Measurements from ENCODE around the gene AK5. TPM values are rescaled to one million over a fixed set of nuclear protein-coding genes. Genes with fewer than 3 reads are reported as not detected.

AK5 gene
- total and polyA plus RNA-seq, 8 donors = 0.11 to 0.87 (median 0.28) TPM; not detected in 1

DNA sequence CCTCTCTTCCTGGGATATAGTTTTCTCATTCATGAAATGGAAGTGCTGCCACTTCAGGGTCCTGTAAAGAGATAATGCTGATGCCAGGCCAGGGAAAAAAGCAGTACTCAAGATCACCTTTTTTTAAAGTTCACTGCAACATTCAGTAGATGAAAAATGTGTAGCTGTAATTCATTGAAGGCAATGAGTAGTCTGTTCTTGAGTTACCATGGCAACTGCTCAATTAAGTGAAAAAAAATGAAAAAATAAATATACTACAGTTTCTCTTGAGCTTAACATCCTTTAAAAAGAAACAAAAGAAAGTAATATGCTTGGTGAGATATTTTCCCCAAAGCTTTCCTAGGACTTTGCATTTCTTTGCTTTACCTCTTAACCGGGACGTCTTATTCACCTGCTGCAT is 183.3 kb downstream of the AK5 start:
- H3K27me3 ChIP-seq = no peaks in the 10 kb centered on the region
- no peak overlapping the region for H3K4me3 ChIP-seq
- no peaks in the 10 kb centered on the region for H3K9me3 ChIP-seq
- DNase-seq (no peak), FAIRE-seq (no peak), ATAC-seq (no peak)
- WGBS, 2 donors = 74 to 78% methylated on average over 2 of the region's 2 CpGs
- no peaks in the 10 kb centered on the region for H3K36me3 ChIP-seq
- H3K27ac ChIP-seq = no peak overlapping the region
- H3K4me1 ChIP-seq = no peaks in the 10 kb centered on the region
- intact Hi-C loops (cut with DNase I) = no loop called here
- TF ChIP-seq, protein P1, sequence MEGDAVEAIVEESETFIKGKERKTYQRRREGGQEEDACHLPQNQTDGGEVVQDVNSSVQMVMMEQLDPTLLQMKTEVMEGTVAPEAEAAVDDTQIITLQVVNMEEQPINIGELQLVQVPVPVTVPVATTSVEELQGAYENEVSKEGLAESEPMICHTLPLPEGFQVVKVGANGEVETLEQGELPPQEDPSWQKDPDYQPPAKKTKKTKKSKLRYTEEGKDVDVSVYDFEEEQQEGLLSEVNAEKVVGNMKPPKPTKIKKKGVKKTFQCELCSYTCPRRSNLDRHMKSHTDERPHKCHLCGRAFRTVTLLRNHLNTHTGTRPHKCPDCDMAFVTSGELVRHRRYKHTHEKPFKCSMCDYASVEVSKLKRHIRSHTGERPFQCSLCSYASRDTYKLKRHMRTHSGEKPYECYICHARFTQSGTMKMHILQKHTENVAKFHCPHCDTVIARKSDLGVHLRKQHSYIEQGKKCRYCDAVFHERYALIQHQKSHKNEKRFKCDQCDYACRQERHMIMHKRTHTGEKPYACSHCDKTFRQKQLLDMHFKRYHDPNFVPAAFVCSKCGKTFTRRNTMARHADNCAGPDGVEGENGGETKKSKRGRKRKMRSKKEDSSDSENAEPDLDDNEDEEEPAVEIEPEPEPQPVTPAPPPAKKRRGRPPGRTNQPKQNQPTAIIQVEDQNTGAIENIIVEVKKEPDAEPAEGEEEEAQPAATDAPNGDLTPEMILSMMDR (IDR thresholded peaks at IDR 0.05) = no peak

DNA sequence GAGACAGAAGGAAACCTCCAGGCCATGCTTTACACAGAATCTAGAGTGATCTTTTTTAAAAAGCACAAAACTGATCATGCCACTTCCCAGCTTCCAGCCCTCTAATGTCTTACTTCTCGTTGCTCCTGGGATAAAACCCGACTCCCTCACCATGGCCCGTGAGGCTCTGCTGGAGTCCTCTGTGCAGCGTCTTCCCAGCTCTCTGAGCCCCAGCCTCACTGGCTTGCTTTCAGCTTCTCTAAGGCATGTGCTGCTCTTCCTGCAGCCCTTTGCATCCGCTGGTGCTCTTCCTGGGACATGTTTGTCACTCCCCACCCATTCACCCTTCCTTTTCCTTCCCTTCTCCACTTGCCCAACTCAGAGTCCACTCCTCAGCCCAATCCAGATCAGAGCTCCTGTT is 184.1 kb downstream of the AK5 start:
- H3K4me1 ChIP-seq = no peaks in the 10 kb centered on the region
- 70 to 72% methylated on average over 5 of the region's 5 CpGs for WGBS, 2 donors
- H3K27me3 ChIP-seq = no peaks in the 10 kb centered on the region
- TF ChIP-seq, protein P1 (IDR thresholded peaks at IDR 0.05) = no peak
- DNase-seq = no peak
- FAIRE-seq = no peak
- H3K27ac ChIP-seq = no peak overlapping the region
- H3K36me3 ChIP-seq = no peaks in the 10 kb centered on the region
- intact Hi-C loops (cut with DNase I) = no loop called here
- ATAC-seq = no peak
- no peaks in the 10 kb centered on the region for H3K9me3 ChIP-seq
- H3K4me3 ChIP-seq = no peak overlapping the region

DNA sequence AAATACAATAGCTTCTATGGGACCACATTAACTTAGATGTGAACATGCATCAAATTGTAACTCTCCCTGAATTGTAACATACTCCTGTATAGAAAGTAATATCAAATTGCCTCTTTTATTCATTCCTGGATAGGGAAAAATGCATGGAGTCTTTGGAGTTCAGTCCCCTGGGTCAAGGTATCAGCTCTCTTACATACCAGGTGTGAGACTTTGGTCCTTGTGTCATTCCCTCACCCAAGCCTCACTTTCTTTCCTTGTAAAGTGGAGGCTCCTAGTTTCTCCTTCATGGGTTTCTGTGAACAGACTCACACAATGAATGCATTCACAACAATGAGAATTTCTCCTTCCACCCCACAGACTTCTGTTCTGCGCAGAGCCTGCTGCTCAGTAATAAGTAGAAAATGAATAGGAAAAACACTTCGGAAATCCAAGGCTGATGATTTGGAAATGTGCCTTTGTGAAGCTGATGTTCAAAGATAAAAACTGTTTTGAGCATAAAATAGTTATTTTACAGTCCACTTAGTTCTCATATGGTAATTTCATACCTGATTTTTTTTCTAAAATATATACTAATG is 185.3 kb downstream of the AK5 start:
- no peak for DNase-seq
- no peaks in the 10 kb centered on the region for H3K27me3 ChIP-seq
- ATAC-seq = no peak
- no peaks in the 10 kb centered on the region for H3K4me1 ChIP-seq
- H3K36me3 ChIP-seq = no peaks in the 10 kb centered on the region
- no peak overlapping the region for H3K4me3 ChIP-seq
- TF ChIP-seq, protein P1 (IDR thresholded peaks at IDR 0.05) = no peak
- H3K9me3 ChIP-seq = no peaks in the 10 kb centered on the region
- no peak overlapping the region for H3K27ac ChIP-seq
- 69% methylated on average over 2 of the region's 2 CpGs for WGBS, 2 donors
- no peak for FAIRE-seq
- intact Hi-C loops (cut with DNase I) = no loop called here

DNA sequence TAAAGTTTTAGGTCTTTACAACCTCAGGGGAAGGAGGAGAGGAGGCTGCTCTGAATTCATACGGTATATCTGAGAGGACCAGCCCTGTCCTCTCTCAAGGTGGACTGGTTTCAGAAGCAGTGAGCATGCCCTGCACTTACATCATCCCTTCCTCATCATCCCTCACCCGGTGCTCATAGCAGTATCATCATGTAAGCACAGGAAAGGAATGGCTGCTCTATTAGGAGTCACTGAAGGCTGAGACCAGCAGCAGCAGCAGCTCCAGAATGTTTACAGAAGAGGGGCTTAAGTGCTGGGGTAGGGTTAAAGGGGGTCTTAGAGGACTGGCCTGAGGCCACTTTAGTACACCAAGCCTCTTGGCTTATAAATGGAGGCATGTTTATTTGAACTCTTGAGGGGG is 185.9 kb downstream of the AK5 start:
- no peak for FAIRE-seq
- 58 to 69% methylated on average over 2 of the region's 2 CpGs for WGBS, 2 donors
- intact Hi-C loops (cut with DNase I) = no loop called here
- no peak overlapping the region for H3K27ac ChIP-seq
- H3K36me3 ChIP-seq = no peaks in the 10 kb centered on the region
- no peaks in the 10 kb centered on the region for H3K27me3 ChIP-seq
- no peaks in the 10 kb centered on the region for H3K4me1 ChIP-seq
- no peak for ATAC-seq
- no peaks in the 10 kb centered on the region for H3K9me3 ChIP-seq
- TF ChIP-seq, protein P1 (IDR thresholded peaks at IDR 0.05) = no peak
- no peak overlapping the region for H3K4me3 ChIP-seq
- no peak for DNase-seq

DNA sequence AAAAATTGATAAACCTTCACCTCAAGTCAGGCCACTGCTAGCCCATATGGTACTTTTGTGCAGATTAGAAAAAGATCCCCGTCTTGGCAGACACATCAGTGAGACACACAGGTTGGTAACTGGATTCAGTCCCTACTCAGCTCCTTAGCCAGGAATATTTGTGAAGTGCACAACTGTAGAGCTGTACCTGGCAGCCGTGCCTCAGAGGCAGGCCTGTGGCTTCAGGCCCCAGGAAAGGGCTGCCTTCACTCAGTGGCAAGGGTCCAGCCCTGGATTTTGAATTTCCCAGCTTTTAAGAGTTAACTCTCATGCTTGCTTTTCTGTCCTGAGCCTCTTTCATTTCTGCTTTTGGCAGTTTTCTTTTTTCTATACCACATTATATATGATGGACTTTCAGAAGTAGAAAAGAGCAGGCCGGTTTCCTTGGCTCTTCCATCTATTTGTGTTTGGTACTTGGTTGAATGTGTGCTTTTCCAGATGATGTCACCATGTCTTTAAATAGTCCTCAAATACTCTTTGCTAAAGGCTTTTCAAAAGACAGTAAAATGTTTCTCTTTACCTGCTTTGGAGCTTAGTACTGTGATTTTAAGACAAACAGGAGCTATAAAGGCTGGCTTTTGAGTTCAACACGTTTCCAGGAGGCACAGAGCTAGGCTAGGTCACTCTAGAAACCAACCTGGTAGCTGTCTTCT is 186.6 kb downstream of the AK5 start:
- intact Hi-C loops (cut with DNase I) = no loop called here
- WGBS, 2 donors = 61 to 63% methylated on average over 4 of the region's 4 CpGs
- FAIRE-seq (no peak), DNase-seq (no peak), ATAC-seq (peak in 1 of 4 donors; percentile 23)
- H3K27me3 ChIP-seq = no peaks in the 10 kb centered on the region
- TF ChIP-seq, protein P1 (IDR thresholded peaks at IDR 0.05) = no peak
- H3K36me3 ChIP-seq = no peaks in the 10 kb centered on the region
- no peak overlapping the region for H3K4me3 ChIP-seq
- H3K9me3 ChIP-seq = no peaks in the 10 kb centered on the region
- no peaks in the 10 kb centered on the region for H3K4me1 ChIP-seq
- H3K27ac ChIP-seq = no peak overlapping the region

Measured in pancreas (tissue), 10 donors.